H54 (cell line): ENCODE data around the gene CYP2C8.
A peak's percentile ranks its signal among the peaks of the same experiment; 100 is the strongest.
"Not testable (repeated sequence)": the region's sequence is repeated elsewhere in the genome, so short reads cannot be mapped to it uniquely, and the experiment has no call there.

Source experiments
- DNase-seq: peaks from one replicate; pipeline ENCODE4 v3.0.0; 2011; ENCODE audit warnings: low spot score, mixed read lengths; ENCODE audit not compliant: insufficient read length
- FAIRE-seq: peaks from 3 replicates; lab custom pipeline; 2011; peaks lifted over from hg19 to GRCh38; lab: Jason Lieb, UNC
- POLR2A ChIP-seq: IDR thresholded peaks from 2 replicates; pipeline ENCODE4 v1.6.1; 2011; ENCODE audit warnings: low read depth, mild to moderate bottlenecking, low read length

The CYP2C8 gene

DNA sequence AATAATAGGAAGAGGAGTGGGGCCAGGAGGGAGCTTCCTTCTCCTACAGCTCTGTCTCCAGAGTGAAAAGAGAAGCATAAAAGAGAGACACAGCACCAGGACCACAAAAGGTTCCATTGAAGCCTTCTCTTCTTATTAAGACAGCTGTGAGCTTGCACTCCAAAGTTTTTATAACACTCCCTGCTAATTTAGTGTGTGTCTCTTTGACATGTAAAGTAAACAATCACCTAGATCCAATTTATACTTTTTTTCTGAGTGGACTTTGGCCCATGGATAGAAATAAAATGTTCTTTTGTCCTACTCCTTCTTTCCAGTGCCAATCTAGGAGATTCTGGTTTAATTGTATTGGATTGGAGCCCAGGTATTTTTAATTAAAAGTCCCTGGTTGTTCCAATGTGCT, at the start of gene CYP2C8:
Gene CYP2C8 (minus strand): TSS at position 212 of the 400 bp plus-strand sequence. CDS start 95 bp downstream, at position 117.
- TF ChIP-seq POLR2A: no peak
- DNase-seq (no peak), FAIRE-seq (no peak)

DNA sequence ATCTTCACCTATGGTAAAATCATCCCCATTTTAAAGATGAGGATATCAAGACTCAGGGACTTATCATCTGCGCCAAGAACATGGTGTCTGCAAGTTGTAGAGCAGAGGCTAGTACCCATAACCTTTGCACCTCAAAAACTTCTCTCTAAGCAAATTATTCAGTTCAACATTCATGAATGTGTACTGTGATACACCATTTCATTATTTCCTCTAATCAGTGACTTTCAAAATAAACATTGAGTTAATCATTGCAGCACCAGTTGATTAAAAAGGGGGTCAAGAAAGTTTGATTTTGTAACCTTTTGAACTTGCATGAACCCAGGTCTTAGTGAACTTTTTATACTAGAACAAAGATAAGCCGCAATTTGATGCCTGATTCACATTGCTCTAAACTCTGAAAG, 47.6 kb upstream of the CYP2C8 start:
- no peak for TF ChIP-seq POLR2A
- DNase-seq (no peak), FAIRE-seq (no peak)

DNA sequence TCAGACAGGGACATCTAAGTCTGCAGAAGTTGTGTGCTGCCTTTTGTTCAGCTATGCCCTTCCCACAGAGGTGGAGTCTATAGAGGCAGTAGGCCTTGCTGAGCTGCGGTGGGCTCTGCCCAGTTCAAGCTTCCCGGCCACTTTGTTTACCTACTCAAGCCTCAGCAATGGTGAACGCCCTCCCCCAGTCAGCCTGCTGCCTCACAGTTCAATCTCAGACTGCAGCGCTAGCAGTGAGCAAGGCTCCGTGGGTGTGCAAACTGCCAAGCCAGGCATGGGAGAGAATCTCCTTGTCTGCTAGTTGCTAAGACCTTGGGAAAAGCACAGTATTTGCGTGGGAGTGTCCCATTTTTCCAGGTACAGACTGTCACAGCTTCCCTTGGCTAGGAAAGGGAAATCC, 41.5 kb upstream of the CYP2C8 start:
- not testable (repeated sequence) for DNase-seq, FAIRE-seq

DNA sequence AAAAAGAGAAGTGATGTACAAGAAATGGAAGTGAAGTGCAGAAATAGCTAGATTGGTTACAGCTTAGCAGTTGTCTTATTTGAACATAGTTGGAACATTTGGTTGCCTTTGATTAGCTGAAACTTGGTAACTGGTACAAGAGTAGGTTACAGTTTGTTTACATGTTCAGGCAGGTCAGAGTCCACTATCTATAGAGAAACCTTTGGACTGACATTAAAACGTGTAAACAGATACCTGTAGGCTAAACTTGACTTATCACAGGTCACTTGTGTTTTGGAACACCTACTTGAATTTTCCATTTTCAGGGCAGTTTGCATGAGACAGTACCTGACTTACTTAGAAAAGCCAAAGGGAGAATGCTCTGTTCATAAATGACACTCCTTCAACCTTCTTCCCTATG, 28.5 kb upstream of the CYP2C8 start:
- no peak for TF ChIP-seq POLR2A
- DNase-seq: no peak
- FAIRE-seq: peak; percentile 43

DNA sequence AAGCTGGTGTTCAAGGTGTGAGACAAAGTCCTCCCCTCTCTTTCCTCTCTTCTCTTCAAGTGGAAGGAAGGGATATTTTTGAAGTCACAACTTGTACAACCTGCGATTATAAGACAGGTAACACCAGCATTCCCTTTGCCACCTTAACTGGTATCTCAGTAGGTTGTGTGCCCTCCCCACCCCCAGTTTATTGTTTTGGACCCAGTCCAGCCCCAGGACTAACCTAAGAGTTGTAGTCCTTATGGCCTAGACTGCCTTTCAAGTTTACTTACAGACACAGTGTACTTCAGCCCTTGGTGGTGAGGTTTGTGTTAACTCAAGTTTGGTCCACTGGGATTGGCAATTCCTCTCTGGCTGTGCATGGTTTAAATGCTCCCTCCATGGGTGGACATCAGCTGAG, 26.8 kb upstream of the CYP2C8 start:
- DNase-seq (no peak), FAIRE-seq (no peak)
- TF ChIP-seq POLR2A: no peak

DNA sequence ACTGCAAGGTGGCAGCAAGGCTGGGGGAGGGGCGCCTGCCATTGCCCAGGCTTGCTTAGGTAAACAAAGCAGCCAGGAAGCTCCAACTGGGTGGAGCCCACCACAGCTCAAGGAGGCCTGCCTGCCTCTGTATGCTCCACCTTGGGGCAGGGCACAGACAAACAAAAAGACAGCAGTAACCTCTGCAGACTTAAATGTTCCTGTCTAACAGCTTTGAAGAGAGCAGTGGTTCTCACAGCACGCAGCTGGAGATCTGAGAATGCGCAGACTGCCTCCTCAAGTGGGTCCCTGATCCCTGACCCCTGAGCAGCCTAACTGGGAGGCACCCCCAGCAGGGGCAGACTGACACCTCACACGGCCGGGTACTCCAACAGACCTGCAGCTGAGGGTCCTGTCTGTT, 10.3 kb upstream of the CYP2C8 start:
- not testable (repeated sequence) for FAIRE-seq, DNase-seq

DNA sequence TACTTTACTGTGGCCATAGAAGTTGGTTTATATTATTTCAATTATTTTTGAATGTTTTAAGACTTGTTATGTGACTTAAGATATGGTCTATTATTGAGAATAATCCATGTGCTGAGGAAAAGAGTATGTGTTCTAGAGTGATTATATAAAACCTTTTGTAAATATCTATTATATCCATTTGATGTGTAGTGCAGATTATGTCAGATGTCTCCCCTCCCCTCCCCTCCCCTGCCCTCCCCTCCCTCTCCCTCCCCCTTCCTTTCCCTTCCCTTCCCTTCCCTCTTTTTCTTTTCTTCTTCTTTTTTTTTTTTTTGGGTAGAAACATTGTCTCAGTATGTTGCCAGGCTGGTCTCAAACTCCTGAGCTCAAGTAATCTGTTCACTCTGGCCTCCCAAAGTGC, 8.3 kb upstream of the CYP2C8 start:
- DNase-seq (no peak), FAIRE-seq (no peak)
- TF ChIP-seq POLR2A: no peak

DNA sequence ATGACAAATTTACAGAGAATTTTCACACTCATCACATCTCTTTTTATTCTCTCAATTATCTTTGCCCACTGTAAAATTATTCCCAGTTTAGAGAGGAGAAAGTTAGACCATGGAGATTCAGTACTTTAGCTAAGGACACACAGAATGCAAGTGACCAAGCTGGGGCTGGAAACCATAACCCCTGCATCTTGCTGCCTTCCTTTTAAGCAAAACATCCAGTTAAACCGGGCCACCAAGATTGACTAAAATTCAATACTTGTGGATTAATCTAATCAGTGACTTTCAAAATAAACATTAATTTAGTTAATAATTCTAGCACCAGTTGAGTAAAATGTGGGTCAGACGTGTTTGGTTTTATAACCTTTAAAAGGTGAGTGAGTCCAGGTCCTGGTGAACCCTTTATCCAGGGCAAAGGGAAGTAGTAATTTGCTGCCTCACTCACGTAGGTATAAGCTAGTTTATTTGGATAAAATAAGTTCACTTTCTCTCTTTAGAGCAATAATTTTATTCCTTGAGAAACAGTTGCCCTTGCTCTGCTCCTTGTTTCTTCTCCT, 1.9 kb upstream of the CYP2C8 start:
- TF ChIP-seq POLR2A: no peak
- no peak for FAIRE-seq
- DNase-seq: no peak

DNA sequence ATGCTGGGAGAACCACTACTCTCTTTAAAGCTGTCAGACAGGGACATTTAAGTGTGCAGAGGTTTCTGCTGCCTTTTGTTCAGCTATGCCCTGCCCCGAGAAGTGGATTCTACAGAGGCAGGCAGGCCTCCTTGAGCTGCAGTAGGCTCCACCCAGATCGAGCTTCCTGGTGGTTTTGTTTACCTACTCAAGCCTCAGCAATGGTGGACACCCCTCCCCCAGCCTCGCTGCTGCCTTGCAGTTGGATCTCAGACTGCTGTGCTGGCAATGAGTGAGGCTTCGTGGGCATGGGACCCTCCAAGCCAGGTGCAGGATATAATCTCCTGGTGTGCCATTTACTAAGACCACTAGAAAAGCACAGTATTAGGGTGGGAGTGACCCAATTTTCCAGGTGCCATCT, 5.2 kb downstream of the CYP2C8 start:
- not testable (repeated sequence) for DNase-seq, FAIRE-seq

DNA sequence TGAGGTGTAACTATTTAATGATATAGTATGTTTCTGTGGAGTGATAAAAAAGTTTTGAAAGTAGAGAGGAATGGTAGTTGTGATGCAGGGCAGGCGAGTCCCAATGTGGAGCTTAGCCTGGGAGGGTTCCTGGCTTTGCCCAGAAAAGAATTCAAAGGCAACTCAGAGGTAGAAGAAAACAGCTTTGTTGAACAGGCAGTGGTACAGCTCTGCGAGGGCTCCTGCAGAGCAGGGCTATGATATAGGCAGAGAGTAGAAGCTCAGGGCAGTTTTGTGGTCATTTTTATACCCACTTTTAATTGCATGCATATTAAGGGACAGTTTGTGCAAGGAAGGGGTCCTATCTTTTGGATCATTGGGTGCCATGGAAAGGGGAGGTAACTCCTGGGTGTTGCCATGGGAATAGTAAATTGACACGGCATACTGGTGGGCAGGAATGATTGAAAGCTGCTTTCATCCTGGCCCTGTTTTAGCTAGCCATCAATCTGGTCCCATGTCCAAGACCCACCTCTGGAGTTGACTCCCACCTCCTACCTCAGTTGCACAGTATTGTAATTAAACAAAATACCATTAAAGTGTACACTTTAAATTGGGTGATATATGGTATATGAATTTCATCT, 12.4 kb downstream of the CYP2C8 start:
- DNase-seq (no peak), FAIRE-seq (no peak)
- no peak for TF ChIP-seq POLR2A

DNA sequence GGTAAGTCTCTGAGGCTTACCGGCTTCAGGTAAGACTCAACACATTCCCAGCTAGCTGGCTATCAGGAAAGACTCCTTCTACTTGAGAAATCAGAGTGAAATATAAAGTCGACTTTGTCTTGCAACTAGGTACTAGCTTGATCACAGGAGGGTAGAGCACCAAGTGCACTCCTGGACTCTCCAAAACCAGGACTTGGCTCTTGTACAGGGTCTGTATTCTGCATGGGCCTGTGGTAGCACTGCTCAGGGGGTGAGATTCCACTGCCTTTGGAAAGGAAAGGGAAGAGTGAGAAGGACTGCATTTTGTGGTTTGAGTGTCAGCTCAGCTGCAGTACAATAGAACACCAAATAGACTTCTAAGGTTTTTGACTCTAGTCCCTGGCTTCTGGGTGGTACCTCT, 19.4 kb downstream of the CYP2C8 start:
- no peak for DNase-seq
- FAIRE-seq: no peak

DNA sequence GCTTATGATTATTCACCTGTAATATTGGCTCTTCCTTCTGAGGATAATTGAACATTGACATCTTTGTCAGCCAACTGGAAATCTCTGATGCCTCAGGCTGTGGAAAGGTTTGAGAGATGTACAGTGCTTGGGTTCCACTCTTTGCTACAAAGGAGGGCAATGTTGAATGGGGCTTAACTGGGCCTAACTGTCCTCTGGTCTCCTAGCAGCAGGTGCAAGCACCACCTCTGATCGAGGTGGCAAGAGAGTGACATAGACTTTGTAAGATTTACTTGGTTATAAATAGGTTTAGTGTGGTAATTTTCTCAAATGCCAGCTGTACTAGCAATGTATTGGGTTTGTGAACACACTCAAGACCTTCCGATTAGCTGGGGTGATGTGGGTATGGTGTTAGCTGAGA, 21.1 kb downstream of the CYP2C8 start:
- FAIRE-seq (no peak), DNase-seq (no peak)
- TF ChIP-seq POLR2A: no peak

More for the DNA sequence above, 19.4 kb downstream of the CYP2C8 start:
- no peak for TF ChIP-seq POLR2A

DNA sequence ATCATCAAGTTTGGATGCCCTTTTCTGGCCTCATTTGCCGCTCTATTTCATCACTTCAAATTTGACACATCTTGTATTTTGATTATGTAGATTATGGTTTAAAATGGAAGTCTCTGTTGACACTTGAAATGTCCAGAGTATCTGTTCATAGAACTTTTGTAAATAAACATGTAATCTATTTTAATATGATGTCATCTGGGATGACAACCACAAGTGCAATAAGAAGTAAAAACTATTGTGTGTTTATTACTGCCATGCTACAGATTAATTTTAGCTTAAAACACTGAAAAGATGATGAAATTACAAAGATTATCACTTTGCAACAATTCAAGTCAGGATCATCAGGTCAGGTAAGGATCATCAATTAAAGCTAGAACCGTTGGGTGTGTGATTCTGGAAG, 30.0 kb downstream of the CYP2C8 start:
- FAIRE-seq: no peak
- DNase-seq: no peak
- TF ChIP-seq POLR2A: no peak

DNA sequence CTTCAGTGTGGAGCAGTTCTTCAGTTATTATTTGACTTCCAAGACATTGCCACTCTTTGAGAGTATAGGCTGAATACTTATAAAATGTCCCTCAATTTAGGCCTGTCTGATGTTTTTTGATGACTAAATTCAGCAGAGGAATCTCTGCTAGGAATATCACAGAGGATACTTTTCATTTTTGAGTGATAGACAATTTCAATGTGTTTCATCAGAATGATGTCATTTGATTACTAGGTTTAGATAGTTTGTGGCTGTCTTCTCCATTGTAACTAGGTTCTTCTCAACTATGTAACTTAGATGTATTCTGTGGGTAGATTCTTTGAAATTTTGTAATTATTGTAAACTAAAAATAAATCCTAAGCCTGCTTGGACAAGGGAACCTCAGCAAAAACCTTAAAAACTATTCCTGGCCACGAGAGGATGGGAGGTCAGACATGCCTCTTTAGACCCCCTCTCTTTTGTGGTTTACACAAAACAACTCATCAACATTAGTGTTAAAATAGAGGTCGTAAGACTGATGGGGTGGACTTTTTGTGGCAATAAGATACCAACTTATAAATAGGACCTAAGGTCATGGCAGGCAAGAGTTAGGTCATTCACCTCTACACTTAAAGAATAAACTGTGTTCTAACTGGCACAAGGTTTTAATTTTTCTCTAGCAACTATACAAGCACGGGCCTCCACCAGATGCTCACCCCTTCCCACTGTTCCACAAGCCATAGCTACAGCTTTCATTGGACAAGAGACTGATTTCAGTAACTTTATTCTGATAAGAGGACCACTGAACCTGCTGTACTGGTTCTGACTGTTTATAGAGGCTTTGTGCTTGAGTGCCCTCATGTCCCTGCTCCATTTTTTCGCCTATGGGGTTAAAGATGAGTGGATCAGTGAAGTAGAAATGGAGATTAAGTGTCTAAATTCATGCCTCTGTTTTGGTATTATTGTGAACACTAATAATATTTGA, 33.7 kb downstream of the CYP2C8 start:
- FAIRE-seq (no peak), DNase-seq (no peak)
- TF ChIP-seq POLR2A: no peak
